MM.1S (cell line): ENCODE results near the gene ZFPM1.

Source experiments
- DNase-seq: peaks from one replicate; pipeline ENCODE4 v3.0.0-alpha.2; 2015
- H2AFZ ChIP-seq: fragments of 300-600 bp; sonication (generic); 2 replicates; pipeline ENCODE4 v1.6.0; 2016; ENCODE audit warnings: antibody characterized with exemption, low read length
- H3F3A ChIP-seq: fragments of 300-600 bp; sonication (generic); 2 replicates; pipeline ENCODE4 v1.6.1; 2016; ENCODE audit warnings: mild to moderate bottlenecking, antibody characterized with exemption, low read length, moderate library complexity, mixed read lengths; ENCODE audit not compliant: insufficient read depth
- H3K27ac ChIP-seq: fragments of 300-600 bp; sonication (generic); 2 replicates; pipeline ENCODE4 v1.5.1; 2016; ENCODE audit warnings: mild to moderate bottlenecking, low read length
- H3K27me3 ChIP-seq: fragments of 300-600 bp; sonication (generic); replicated peaks from 2 replicates; pipeline ENCODE4 v1.6.0; 2016; ENCODE audit warnings: low read length; ENCODE audit not compliant: insufficient read depth
- H3K36me3 ChIP-seq: fragments of 300-600 bp; sonication (generic); replicated peaks from 2 replicates; pipeline ENCODE4 v1.6.1; 2016; ENCODE audit warnings: mild to moderate bottlenecking, low read length, mixed read lengths; ENCODE audit not compliant: insufficient read depth
- H3K4me1 ChIP-seq: fragments of 300-600 bp; sonication (generic); 2 replicates; pipeline ENCODE4 v1.6.1; 2016; ENCODE audit warnings: low read length, mixed read lengths
- H3K4me2 ChIP-seq: fragments of 300-600 bp; sonication (generic); 2 replicates; pipeline ENCODE4 v1.6.0; 2016; ENCODE audit warnings: low read depth, low read length
- H3K4me3 ChIP-seq: fragments of 300-600 bp; sonication (generic); 2 replicates; pipeline ENCODE4 v1.5.1; 2016; ENCODE audit warnings: low read length, mixed read lengths
- H3K79me2 ChIP-seq: fragments of 300-600 bp; sonication (generic); 2 replicates; pipeline ENCODE4 v1.6.1; 2016; ENCODE audit warnings: mixed run types, low read length, mixed read lengths
- H3K9ac ChIP-seq: fragments of 300-600 bp; sonication (generic); 2 replicates; pipeline ENCODE4 v1.6.1; 2016; ENCODE audit warnings: low read length, mixed read lengths
- H3K9me2 ChIP-seq: fragments of 300-600 bp; sonication (generic); replicated peaks from 2 replicates; pipeline ENCODE4 v1.6.1; 2016; ENCODE audit warnings: mild to moderate bottlenecking, low read length, mixed read lengths; ENCODE audit not compliant: insufficient read depth
- H3K9me3 ChIP-seq: fragments of 300-600 bp; sonication (generic); replicated peaks from 2 replicates; pipeline ENCODE4 v1.6.1; 2016; ENCODE audit warnings: mild to moderate bottlenecking, low read length, mixed read lengths; ENCODE audit not compliant: insufficient read depth
- H4K20me1 ChIP-seq: fragments of 300-600 bp; sonication (generic); 2 replicates; pipeline ENCODE4 v1.6.1; 2016; ENCODE audit warnings: mild to moderate bottlenecking, low read length, moderate library complexity, mixed read lengths; ENCODE audit not compliant: insufficient read depth
- EZH2 ChIP-seq: fragments of 300-600 bp; sonication (generic); optimal IDR thresholded peaks from 2 replicates; pipeline ENCODE3; 2017; ENCODE audit warnings: low read depth, mild to moderate bottlenecking, antibody characterized with exemption, low read length, mixed read lengths
- EZH2phosphoT487 ChIP-seq: fragments of 300-600 bp; sonication (generic); IDR thresholded peaks from 2 replicates; pipeline ENCODE4 v1.6.1; 2018; ENCODE audit warnings: antibody characterized with exemption, low read length
- TF ChIP-seq, protein P1 (sequence below): fragments of 300-600 bp; sonication (generic); IDR thresholded peaks from 2 replicates; pipeline ENCODE4 v1.5.1; 2016; ENCODE audit warnings: antibody characterized with exemption, low read length, mixed read lengths

Gene ZFPM1

DNA sequence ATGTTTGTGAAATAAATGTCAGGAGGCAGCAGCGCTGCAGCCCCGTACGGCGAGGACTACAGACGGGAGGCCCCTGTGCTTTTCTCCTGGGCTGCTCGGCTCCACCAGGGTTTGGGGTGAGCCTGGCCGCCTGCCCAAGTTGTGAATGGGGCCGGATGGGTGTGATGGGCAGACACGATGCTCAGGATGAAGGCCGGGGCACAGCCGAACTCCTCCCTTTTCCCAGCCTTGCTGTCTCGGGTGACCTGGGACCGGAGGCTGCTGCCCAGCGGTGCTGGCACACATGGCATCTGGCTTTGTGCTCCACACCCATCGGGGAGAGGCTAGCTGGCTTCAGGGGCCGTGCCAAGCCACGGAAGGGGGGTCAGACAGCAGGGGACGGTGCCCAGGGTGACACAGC lies 34.2 kb upstream of the ZFPM1 start:
- TF ChIP-seq EZH2phosphoT487 (no peak), EZH2 (no peak)
- TF ChIP-seq, protein P1, sequence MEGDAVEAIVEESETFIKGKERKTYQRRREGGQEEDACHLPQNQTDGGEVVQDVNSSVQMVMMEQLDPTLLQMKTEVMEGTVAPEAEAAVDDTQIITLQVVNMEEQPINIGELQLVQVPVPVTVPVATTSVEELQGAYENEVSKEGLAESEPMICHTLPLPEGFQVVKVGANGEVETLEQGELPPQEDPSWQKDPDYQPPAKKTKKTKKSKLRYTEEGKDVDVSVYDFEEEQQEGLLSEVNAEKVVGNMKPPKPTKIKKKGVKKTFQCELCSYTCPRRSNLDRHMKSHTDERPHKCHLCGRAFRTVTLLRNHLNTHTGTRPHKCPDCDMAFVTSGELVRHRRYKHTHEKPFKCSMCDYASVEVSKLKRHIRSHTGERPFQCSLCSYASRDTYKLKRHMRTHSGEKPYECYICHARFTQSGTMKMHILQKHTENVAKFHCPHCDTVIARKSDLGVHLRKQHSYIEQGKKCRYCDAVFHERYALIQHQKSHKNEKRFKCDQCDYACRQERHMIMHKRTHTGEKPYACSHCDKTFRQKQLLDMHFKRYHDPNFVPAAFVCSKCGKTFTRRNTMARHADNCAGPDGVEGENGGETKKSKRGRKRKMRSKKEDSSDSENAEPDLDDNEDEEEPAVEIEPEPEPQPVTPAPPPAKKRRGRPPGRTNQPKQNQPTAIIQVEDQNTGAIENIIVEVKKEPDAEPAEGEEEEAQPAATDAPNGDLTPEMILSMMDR = no peak
- peaks cover 65% of the 10 kb centered on the region for H3K27me3 ChIP-seq
- no peaks in the 10 kb centered on the region for H3K79me2 ChIP-seq
- H3K9me2 ChIP-seq = no peaks in the 10 kb centered on the region
- H3K4me1 ChIP-seq = no peaks in the 10 kb centered on the region
- H3K9ac ChIP-seq = no peak overlapping the region
- no peaks in the 10 kb centered on the region for H3K9me3 ChIP-seq
- DNase-seq = no peak
- no peaks in the 10 kb centered on the region for H3K36me3 ChIP-seq
- H3K27ac ChIP-seq = no peak overlapping the region
- H4K20me1 ChIP-seq = no peaks in the 10 kb centered on the region
- H3F3A ChIP-seq = no peaks in the 10 kb centered on the region
- no peak overlapping the region for H2AFZ ChIP-seq
- H3K4me2 ChIP-seq = no peak overlapping the region
- H3K4me3 ChIP-seq = no peak overlapping the region

DNA sequence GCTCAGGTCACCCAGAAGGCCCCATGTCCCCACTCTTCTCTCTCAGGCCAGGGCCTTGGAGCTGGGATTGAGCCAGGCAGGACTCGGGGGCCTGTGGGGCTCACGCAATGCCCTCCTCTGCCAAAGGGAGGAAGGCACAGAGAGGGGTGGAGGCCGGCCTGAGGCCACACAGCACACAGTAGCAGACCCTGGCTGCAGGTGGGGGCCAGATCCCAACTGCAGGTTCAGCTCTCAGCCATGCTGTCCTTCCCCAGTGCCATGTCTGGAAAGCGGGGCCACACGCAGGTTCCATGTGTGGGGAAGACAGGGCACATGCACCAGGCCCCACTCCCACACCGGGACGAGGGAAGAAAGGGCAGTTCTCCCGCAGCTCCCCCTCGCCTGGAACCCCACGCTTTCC lies 33.3 kb upstream of the ZFPM1 start:
- Histone ChIP-seq H3K9me3 (no peaks in the 10 kb centered on the region), H3K4me3 (no peak overlapping the region), H2AFZ (no peak overlapping the region), H3K36me3 (no peaks in the 10 kb centered on the region), H3K9me2 (no peaks in the 10 kb centered on the region), H4K20me1 (no peaks in the 10 kb centered on the region), H3K79me2 (no peaks in the 10 kb centered on the region), H3K4me1 (no peaks in the 10 kb centered on the region), H3F3A (no peaks in the 10 kb centered on the region), H3K4me2 (no peak overlapping the region), H3K27me3 (peaks cover 57% of the 10 kb centered on the region), H3K9ac (no peak overlapping the region), H3K27ac (no peak overlapping the region)
- TF ChIP-seq, protein P1 = no peak
- no peak for TF ChIP-seq EZH2phosphoT487
- no peak for DNase-seq

DNA sequence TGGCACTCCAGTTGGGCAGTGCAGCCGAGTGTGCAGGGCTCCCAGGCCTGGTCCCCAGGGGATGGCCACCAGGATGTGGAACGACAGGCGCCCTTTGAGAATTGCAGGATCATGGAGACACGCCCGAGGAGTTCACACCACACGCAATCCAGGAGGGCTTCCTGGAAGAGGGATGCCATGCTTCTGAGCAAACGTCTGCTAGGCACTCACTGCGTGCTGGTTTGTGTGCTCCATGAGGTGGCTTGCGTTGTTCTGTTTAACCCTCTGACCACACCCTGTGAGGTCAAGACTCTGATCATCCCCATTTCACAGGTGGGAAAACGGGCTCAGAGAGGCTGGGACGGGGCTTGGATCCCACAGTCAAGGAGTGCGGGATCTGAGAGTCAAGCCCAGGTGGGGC lies 32.6 kb upstream of the ZFPM1 start:
- Histone ChIP-seq H2AFZ (no peak overlapping the region), H3K9me2 (no peaks in the 10 kb centered on the region), H3K36me3 (no peaks in the 10 kb centered on the region), H3F3A (no peaks in the 10 kb centered on the region), H3K4me1 (no peaks in the 10 kb centered on the region), H3K9ac (no peak overlapping the region), H3K9me3 (no peaks in the 10 kb centered on the region), H4K20me1 (no peaks in the 10 kb centered on the region), H3K4me2 (no peak overlapping the region), H3K79me2 (no peaks in the 10 kb centered on the region), H3K27me3 (peaks cover 53% of the 10 kb centered on the region), H3K27ac (no peak overlapping the region), H3K4me3 (no peak overlapping the region)
- no peak for TF ChIP-seq EZH2
- TF ChIP-seq, protein P1 = no peak
- no peak for TF ChIP-seq EZH2phosphoT487
- no peak for DNase-seq
